GM19455 (cell line): ENCODE measurements around the gene DPY19L3.
"Not testable (repeated sequence)": the region's sequence is repeated elsewhere in the genome, so short reads cannot be mapped to it uniquely, and the experiment has no call there.

Source experiments
- ATAC-seq: cut with Tn5 transposase; IDR thresholded peaks from one replicate; pipeline ENCODE4 v1.9.1; 2021; ENCODE audit not compliant: unreplicated experiment

Gene DPY19L3

DNA sequence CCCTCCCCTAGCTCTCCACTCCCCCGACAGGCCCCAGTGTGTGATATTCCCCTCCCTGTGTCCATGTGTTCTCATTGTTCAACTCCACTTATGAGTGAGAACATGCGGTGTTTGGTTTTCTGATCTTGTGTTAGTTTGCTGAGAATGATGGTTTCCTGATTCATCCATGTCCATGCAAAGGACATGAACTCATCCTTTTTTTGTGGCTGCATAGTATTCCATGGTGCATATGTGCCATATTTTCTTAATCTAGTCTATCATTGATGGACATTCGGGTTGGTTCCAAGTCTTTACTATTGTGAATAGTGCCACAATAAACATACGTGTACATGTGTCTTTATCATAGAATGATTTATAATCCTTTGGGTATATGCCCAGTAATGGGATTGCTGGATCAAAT, 106.9 kb downstream of the DPY19L3 start:
- ATAC-seq: not testable (repeated sequence)

DNA sequence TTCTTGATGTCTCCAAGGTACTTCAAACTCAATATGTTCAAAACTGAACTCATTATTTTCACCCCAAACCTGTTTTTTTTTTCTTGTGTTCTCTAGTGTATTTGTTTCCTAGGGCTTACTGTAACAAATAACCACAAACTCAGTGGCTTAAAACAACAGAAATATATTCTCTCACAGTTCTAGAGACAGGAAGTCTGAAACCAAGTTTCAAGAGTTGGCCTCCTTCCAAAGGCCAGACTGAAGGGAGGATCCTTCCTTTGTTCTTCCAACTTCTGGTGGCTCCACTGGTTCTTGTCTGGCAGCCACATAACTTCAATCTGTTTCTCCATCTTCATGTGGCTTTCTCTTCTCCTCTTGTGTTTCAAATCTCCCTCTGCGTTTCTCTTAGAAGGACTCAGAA, 113.5 kb downstream of the DPY19L3 start:
- no peak for ATAC-seq

DNA sequence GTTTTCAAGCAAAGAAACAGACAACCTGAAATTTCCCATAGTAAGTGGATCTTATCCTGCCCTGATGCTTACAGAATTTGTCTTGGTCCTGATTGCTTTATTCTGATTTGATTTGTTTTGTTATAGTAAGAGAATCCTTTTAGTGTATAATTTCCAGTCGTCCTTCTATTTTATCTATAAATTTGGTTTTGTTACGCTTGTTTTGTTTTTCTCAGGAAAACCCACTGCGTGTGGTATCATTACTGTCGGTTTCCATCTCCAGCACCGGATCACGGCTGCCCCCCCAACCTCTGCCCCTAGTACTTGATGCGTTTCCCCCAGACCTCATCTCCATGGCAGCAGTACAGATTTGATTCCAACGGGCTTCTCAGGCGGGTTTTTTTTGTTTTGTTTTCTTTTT, 117.4 kb downstream of the DPY19L3 start:
- ATAC-seq: no peak

DNA sequence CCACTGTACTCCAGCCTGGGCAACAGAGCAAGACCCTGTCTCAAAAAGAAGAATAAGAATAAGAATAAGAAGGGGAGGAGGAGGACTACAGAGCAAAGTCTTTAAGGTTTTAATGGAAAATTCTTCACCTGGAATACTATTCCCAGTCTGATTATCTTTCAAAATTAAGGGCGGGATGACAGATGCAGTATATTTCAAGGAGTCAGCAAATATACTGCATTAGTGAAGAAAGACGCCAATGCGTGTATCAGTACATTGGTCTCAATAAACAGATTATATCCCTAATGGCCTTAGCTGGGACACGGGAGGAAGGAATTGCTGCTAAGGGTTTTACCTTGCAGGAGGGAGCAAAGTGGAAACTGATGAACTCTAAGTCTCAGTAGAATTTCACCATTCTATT, 121.3 kb downstream of the DPY19L3 start:
- no peak for ATAC-seq

DNA sequence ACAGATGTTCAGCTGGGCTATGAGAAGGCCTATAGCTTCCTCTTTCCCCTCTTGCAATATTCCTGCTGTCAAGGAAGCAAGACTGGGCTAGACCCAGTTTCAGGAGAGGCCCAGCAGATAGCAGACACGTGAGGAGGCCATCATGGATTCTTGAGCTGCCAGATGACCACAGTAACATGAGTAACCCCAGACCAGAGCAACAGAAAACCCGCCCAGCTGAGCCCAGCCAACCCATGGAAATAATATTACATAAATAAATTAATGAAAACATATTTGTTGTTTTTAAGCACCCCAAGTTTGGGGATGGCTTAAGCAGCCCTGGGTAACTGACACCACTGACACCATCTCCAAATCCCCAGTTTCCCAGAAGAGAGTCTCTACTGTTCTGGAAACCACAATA, 125.2 kb downstream of the DPY19L3 start:
- no peak for ATAC-seq

DNA sequence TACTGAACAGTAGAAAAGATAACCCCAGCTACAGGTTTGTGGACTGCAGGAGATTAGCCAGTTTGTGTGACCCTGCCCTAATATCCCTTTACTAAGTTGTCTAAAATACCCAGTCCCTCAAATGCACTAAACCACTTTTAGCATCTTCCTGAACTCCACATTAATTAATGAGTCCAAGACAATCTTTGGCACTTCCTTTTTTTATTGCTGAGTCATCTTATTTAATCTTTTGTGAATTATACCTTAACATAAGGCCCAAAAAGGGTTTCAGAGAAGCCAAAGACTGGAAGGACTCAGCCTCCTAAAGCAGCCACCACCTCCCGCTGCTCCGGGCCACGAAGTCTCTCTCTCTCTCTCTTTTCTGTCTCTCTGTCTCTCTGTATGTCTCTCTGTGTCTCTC, 126.7 kb downstream of the DPY19L3 start:
- ATAC-seq: no peak
